Activated CD8-positive, alpha-beta memory T cell treated with anti-CD3 and anti-CD28 coated beads, Interleukin-2, amount 50 U/mL, for 1 hour (primary cell): ENCODE data around the gene BORCS5.
"Not testable (repeated sequence)": the region's sequence is repeated elsewhere in the genome, so short reads cannot be mapped to it uniquely, and the experiment has no call there.

Source experiments
- DNase-seq: peaks from one replicate; pipeline ENCODE4 v3.0.0-alpha.2; 2020; ENCODE audit errors: extremely low read depth

Gene BORCS5

GRCh38 chr12:12393171-12393570, 36.3 kb downstream of the BORCS5 start:
- no peak for DNase-seq

- DNase-seq, result no peak
Measured at GRCh38 chr12:12396694-12397093, 39.8 kb downstream of the BORCS5 start.

GRCh38 chr12:12397184-12397583, 40.3 kb downstream of the BORCS5 start:
- DNase-seq, result no peak

GRCh38 chr12:12398026-12398859, 41.4 kb downstream of the BORCS5 start:
- no peak for DNase-seq

- DNase-seq, result no peak
Measured at GRCh38 chr12:12399161-12399560, 42.3 kb downstream of the BORCS5 start.

- DNase-seq, result no peak
Measured at GRCh38 chr12:12399776-12400305, 43.0 kb downstream of the BORCS5 start.

- no peak for DNase-seq
Measured at GRCh38 chr12:12400793-12401192, 43.9 kb downstream of the BORCS5 start.

- DNase-seq, result no peak
Measured at GRCh38 chr12:12403264-12404248, 46.7 kb downstream of the BORCS5 start.

- DNase-seq, result no peak
Measured at GRCh38 chr12:12404297-12404696, 47.4 kb downstream of the BORCS5 start.

- DNase-seq, result no peak
Measured at GRCh38 chr12:12405882-12406281, 49.0 kb downstream of the BORCS5 start.

GRCh38 chr12:12406762-12407161, 49.9 kb downstream of the BORCS5 start:
- DNase-seq, result no peak

- DNase-seq, result no peak
Measured at GRCh38 chr12:12408265-12408690, 51.4 kb downstream of the BORCS5 start.

GRCh38 chr12:12409337-12409736, 52.5 kb downstream of the BORCS5 start:
- DNase-seq, result not testable (repeated sequence)

- no peak for DNase-seq
Measured at GRCh38 chr12:12415886-12416285, 59.0 kb downstream of the BORCS5 start.

- DNase-seq, result not testable (repeated sequence)
Measured at GRCh38 chr12:12419165-12419564, 62.3 kb downstream of the BORCS5 start.

GRCh38 chr12:12423367-12423766, 66.5 kb downstream of the BORCS5 start:
- DNase-seq, result no peak

GRCh38 chr12:12425001-12425400, 68.1 kb downstream of the BORCS5 start:
- DNase-seq, result no peak

GRCh38 chr12:12425616-12426015, 68.7 kb downstream of the BORCS5 start:
- DNase-seq, result no peak

- DNase-seq, result no peak
Measured at GRCh38 chr12:12427568-12427967, 70.7 kb downstream of the BORCS5 start.

- DNase-seq, result no peak
Measured at GRCh38 chr12:12428047-12428446, 71.2 kb downstream of the BORCS5 start.

- no peak for DNase-seq
Measured at GRCh38 chr12:12428961-12429657, 72.2 kb downstream of the BORCS5 start.

GRCh38 chr12:12432364-12432763, 75.5 kb downstream of the BORCS5 start:
- DNase-seq, result no peak
